Stimulated activated CD4-positive, alpha-beta T cell treated with anti-CD3 and anti-CD28 coated beads, Interleukin-4, amount 100 ng/mL, for 24 hours (primary cell): ENCODE measurements around the gene FUT6.
"Not testable (repeated sequence)": the region's sequence is repeated elsewhere in the genome, so short reads cannot be mapped to it uniquely, and the experiment has no call there.

ENCODE experiments used
- DNase-seq: peaks from one replicate; pipeline ENCODE4 v3.0.0-alpha.2; 2020

Gene FUT6

GRCh38 chr19:5782945-5783919 lies 56.3 kb downstream of the FUT6 start:
- DNase-seq, result no peak

GRCh38 chr19:5782322-5782721 lies 57.2 kb downstream of the FUT6 start:
- no peak for DNase-seq

- DNase-seq, result not testable (repeated sequence)
Measured at GRCh38 chr19:5780916-5781315, 58.6 kb downstream of the FUT6 start.
